ENCODE measurements around the gene CENPT. TPM values are rescaled to one million over a fixed set of nuclear protein-coding genes. Genes with fewer than 3 reads are reported as not detected.
A peak's percentile ranks its signal among the peaks of the same experiment; 100 is the strongest.

The CENPT gene
- total and polyA plus RNA-seq, 2 of the 13 experiments (the other 11 are each of a cell fraction or from before 2014, with no cell fraction given) = 40.9 to 43.3 TPM

DNA sequence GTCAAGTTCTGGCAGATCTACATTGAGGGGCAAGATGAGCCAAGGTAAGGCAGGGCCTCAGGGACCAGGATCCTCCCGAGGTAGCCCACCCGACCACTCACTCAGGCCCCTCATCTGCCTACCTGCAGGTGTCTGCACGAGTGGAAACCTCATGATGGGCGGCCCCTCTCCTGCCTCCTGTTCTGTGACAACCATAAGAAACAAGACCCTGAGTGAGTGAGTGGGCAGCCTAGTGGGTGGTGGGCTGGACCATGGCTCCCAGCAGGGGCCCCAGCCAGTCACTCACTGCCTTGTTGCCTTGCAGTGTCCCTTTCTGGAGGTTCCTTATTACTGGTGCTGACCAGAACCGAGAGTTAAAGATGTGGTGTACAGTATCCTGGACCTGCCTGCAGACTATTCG, 30.7 kb upstream of the CENPT start (continued):
- TF ChIP-seq GMEB2 (CRISPR knock-in tag; IDR thresholded peaks at IDR 0.05; ENCODE audit: low read depth) (no peak), SMARCC2 (IDR thresholded peaks at IDR 0.05) (no peak), ZNF121 (CRISPR knock-in tag; IDR thresholded peaks at IDR 0.05) (no peak)

- ChIA-PET CTCF (ENCODE audit: low intra/inter-chr PET ratio, low total read pairs) (no interaction called here), POLR2A (no interaction called here)
- Histone ChIP-seq H3K9me3 (ENCODE audit: low read length) (no peaks in the 10 kb centered on the region), H4K20me1 (ENCODE audit: insufficient read depth, low read length) (peaks cover 15% of the 10 kb centered on the region), H3K79me2 (ENCODE audit: insufficient read depth, low read length) (peaks cover 31% of the 10 kb centered on the region), H3K9ac (ENCODE audit: insufficient read depth, low read depth, low read length) (no peak overlapping the region), H3K4me1 (ENCODE audit: insufficient read depth, low read length) (peaks cover 32% of the 10 kb centered on the region), H3K27ac (ENCODE audit: extremely low read length, insufficient read depth, low read length) (no peak overlapping the region), H2AFZ (ENCODE audit: low read length) (no peak overlapping the region), H3K4me3 (replicated peaks in 1 of 3; ENCODE audit: insufficient read depth in 1 of 3, low read depth in 2 of 3, low read length in 3 of 3) (no peak overlapping the region), H3K36me3 (replicated peaks in 1 of 2; ENCODE audit: control insufficient read depth in 1 of 2, insufficient read depth in 2 of 2, low read length in 2 of 2) (peaks cover 50 to 73% of the 10 kb centered on the region in 2 experiments), H3K27me3 (ENCODE audit: control insufficient read depth in 1 of 2, insufficient read depth in 2 of 2, low read length in 2 of 2) (no peaks in the 10 kb centered on the region; a peak in 1 of 5 replicates), H3K4me2 (ENCODE audit: low read depth, low read length) (no peak overlapping the region)
- in situ Hi-C loops (cut with HindIII; ENCODE audit: extremely low pct_ligation_motif_present, low pct_unique_long_range_greater_than_20kb) = no loop called here
- intact Hi-C loops (cut with micrococcal nuclease; ENCODE audit: unreplicated experiment) = no loop called here
- WGBS (ENCODE audit: low lambda C conversion rate) = 96% methylated on average over 11 of the region's 11 CpGs
- no TSS peak for BruUV-seq (replicated peaks)
- FAIRE-seq (no peak), DNase-seq (ENCODE audit: low spot score) (no peak), ATAC-seq (no peak)
- TF ChIP-seq AGO2 (optimal IDR thresholded peaks at IDR 0.05; ENCODE audit: low read depth, low read length) (peak; percentile 15), TEAD3 (CRISPR knock-in tag; optimal IDR thresholded peaks at IDR 0.05; ENCODE audit: borderline replicate concordance) (no peak)
Observed at GRCh38 chr16:67877064-67877463, 29.6 kb upstream of the CENPT start.

GRCh38 chr16:67874372-67874771, 26.9 kb upstream of the CENPT start:
- H3K4me1 ChIP-seq (ENCODE audit: insufficient read depth, low read length) = peaks cover 30% of the 10 kb centered on the region
- TF ChIP-seq POLR2G (IDR thresholded peaks at IDR 0.05; ENCODE audit: low read depth, low read length) (no peak), ZNF558 (CRISPR knock-in tag; IDR thresholded peaks at IDR 0.05; ENCODE audit: borderline replicate concordance) (no peak), TAF15 (IDR thresholded peaks at IDR 0.05; ENCODE audit: low read depth, low read length, poor library complexity, severe bottlenecking) (no peak), WIZ (CRISPR knock-in tag; IDR thresholded peaks at IDR 0.05) (no peak), RFX5 (IDR thresholded peaks at IDR 0.05; ENCODE audit: low read depth, low read length) (no peak), ZNF616 (CRISPR knock-in tag; IDR thresholded peaks at IDR 0.05; ENCODE audit: low read depth) (no peak)

More at GRCh38 chr16:67874372-67874771, 26.9 kb upstream of the CENPT start:
- Histone ChIP-seq H4K20me1 (ENCODE audit: insufficient read depth, low read length) (peaks cover 15% of the 10 kb centered on the region), H3K9ac (ENCODE audit: insufficient read depth, low read depth, low read length) (peak overlapping the region; percentile 85), H3K79me2 (ENCODE audit: insufficient read depth, low read length) (peaks cover 31% of the 10 kb centered on the region), H3K27ac (ENCODE audit: extremely low read length, insufficient read depth, low read length) (no peak overlapping the region), H3K9me3 (ENCODE audit: low read length) (no peaks in the 10 kb centered on the region), H3K4me2 (ENCODE audit: low read depth, low read length) (peak overlapping the region; percentile 91), H3K36me3 (replicated peaks in 1 of 2; ENCODE audit: control insufficient read depth in 1 of 2, insufficient read depth in 2 of 2, low read length in 2 of 2) (peaks cover 42 to 66% of the 10 kb centered on the region in 2 experiments), H2AFZ (ENCODE audit: low read length) (no peak overlapping the region), H3K4me3 (replicated peaks in 1 of 3; ENCODE audit: insufficient read depth in 1 of 3, low read depth in 2 of 3, low read length in 3 of 3) (peak overlapping the region; percentile 85 to 98 (median 87)), H3K27me3 (ENCODE audit: control insufficient read depth in 1 of 2, insufficient read depth in 2 of 2, low read length in 2 of 2) (no peaks in the 10 kb centered on the region; a peak in 1 of 5 replicates)
- ChIA-PET CTCF (ENCODE audit: low intra/inter-chr PET ratio, low total read pairs) (interaction anchor here (2.9 kb wide), 1 partner anchor 58 kb away, joined by 18 read pairs; no protein-coding TSS in a partner anchor), POLR2A (no interaction called here)
- BruUV-seq (replicated peaks) = no TSS peak
- in situ Hi-C loops (cut with HindIII; ENCODE audit: extremely low pct_ligation_motif_present, low pct_unique_long_range_greater_than_20kb) = no loop called here
- ATAC-seq (no peak), DNase-seq (ENCODE audit: low spot score) (no peak), FAIRE-seq (no peak)
- 52% methylated on average over 3 of the region's 3 CpGs for WGBS (ENCODE audit: low lambda C conversion rate)
- intact Hi-C loops (cut with micrococcal nuclease; ENCODE audit: unreplicated experiment) = loop anchor here (1.0 to 5.0 kb wide), 2 partner anchors 20 to 1337 kb away; no protein-coding TSS in a partner anchor
